GM12801 (cell line): ENCODE results near the gene RPS26.

Experiments
- TF ChIP-seq, protein P1 (sequence below): IDR thresholded peaks from one replicate; pipeline ENCODE4 v1.5.1; 2011; ENCODE audit warnings: control low read depth; ENCODE audit not compliant: insufficient read length; ENCODE audit errors: extremely low read depth

The RPS26 gene

DNA sequence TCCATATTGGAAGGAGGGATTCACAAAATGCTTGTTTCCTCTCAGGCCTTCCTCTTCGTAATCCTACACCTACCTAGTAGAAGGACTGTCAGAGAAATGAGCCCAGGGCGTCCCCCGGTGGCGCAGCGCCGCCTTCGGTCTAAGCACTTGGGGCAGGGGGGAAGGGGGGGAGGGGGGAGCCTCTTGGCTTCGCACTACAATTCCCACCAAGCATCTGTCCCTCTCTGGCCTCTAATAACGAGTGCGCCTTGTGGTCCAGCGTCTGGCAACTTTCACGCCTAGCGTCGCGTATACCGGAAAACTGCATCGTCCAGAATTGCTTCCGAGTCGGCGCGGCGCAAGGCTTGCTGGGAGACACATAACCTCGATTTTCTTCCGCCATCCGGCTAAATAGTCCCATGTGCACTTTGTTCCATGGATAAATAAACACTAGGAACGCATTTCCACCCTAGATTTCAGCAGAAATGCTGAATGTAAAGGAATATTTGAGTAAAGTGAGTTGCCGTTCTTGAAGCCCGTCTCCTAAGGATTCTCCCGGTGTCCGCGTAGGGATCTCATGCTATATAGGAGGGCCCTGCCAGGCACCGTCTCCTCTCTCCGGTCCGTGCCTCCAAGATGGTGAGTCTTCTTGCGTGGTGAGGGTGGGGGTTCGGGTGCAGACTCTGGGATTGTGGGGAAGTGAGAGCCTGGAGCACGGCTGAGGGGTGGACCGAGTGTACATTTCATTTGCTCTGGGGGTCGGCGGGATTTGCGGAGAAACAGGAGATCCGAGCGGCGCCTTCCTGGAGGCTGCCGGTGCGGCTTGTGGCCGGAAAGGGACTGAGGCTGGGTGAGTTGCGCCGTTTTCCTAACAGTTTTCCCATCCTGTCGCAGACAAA, at the start of gene RPS26:
Gene RPS26, plus strand, starts transcription at position 367 of the 878 bp plus-strand sequence. Its CDS starts 249 bp downstream, at position 616.
- TF ChIP-seq, protein P1, sequence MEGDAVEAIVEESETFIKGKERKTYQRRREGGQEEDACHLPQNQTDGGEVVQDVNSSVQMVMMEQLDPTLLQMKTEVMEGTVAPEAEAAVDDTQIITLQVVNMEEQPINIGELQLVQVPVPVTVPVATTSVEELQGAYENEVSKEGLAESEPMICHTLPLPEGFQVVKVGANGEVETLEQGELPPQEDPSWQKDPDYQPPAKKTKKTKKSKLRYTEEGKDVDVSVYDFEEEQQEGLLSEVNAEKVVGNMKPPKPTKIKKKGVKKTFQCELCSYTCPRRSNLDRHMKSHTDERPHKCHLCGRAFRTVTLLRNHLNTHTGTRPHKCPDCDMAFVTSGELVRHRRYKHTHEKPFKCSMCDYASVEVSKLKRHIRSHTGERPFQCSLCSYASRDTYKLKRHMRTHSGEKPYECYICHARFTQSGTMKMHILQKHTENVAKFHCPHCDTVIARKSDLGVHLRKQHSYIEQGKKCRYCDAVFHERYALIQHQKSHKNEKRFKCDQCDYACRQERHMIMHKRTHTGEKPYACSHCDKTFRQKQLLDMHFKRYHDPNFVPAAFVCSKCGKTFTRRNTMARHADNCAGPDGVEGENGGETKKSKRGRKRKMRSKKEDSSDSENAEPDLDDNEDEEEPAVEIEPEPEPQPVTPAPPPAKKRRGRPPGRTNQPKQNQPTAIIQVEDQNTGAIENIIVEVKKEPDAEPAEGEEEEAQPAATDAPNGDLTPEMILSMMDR = no peak

DNA sequence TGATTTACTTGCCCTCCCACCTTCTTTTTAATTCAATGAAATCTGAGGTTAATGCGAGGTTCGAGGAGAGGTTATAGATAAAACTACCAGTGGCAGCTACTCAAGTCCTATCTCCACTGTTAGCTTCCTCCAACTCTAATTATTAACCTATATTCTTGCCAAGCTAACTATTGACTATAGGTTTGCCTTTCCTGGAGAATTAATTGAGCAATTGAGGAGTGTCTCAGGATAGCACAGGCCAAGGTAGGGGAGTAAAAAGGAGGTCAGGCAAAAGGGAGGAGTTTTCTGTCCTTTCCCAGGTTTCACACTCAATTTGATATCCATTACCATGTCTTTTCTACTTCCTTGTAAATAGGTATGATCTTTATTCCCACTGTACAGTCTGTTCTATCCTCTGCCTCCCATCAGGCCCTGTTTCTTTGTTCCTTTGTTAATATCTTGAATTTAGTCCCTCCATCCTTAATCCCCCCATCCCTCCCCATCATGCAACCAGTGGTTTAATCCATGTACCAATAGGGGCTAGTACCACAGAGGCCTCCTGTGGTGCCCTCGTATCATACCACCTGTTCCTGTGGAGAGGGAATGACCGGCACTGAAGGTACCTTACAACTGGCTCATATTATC, 48.4 kb upstream of the RPS26 start:
- TF ChIP-seq, protein P1 = no peak

DNA sequence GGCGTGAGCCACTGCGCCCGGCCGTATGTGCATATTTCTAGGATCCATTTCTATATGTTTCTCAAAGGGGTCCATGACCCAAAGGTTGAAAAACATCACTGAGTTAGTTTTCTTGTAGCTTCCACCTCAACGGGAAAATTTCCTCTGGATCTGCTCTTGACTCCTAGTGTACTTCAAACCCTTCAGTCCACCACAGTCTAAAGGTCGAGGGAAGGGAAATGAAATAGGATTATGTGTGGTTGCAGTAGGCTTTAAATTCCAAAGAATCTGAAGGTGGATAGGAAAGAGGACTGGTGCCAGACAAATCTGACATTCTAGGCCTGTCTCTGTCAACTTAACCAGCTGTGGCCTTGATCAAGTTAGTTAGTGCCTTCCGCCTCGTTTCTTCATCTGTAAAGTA, 46.4 kb upstream of the RPS26 start:
- TF ChIP-seq, protein P1 = no peak

DNA sequence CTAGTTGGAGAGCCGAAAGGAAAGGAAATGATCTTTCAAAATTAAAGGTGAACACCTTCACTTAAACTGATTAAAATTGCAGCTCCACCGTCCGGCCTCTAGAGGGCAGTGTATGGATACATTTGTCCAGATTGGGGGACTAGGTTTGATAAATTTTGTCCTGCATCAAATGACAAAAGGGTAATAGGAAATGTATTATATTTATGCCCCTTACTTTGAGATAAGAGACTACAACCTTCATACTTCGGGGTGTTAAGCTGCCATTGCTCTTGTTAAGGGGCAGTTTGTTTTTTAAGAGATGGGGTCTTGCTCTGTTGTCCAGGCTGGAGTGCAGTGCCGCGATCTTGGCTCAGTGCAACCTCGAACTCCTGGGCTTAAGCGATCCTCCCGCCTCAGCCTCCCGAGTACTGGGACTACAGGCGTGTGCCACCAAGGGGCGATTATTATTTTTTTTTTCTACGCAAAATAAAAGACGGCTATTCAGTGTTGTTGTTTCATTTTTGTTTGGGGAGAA, 45.5 kb upstream of the RPS26 start:
- TF ChIP-seq, protein P1 = no peak

DNA sequence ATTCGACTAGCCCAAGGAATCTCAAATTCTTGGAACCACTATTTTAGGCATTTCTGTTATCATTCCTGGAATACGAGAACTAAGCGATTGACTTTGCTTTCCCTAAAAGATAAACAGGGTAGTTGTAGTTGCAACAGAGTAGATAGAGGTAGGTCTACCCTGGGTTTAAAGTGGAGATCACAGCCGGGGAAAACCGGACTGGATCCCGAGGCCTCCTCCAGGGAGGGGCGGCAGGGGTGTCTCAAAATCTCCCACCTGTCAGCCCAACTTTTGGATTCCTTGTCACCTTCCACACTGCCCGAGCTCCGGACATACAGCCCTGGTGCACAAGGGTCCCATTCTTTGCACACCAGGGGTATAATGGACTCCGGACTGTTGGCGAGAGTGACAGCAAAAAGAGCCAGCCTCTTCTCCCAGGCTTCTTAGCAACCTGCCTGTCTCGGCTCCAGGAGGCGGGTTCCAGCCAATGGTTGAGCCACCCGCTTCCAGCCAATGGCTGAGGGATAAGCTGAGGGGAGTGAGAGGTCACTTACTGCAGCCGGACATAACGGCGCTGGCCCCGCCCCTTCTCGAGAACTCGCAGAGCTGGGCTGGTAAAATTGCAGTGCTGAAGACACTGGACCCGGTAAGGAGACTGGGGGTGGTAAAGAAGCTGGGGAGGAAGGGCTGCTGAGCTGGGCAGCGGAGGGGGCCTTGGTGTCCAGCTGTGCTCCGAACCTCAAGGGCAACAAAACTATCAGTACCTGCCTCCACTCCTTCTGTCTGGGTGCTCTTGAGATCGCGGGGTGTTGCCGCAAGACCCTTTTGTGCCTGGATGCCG, 44.8 kb upstream of the RPS26 start, which contains the start of gene SUOX:
Gene SUOX, plus strand, starts transcription at position 562 of the 820 bp plus-strand sequence. CDS start 4,946 bp downstream, outside the sequence.
- TF ChIP-seq, protein P1 = no peak

DNA sequence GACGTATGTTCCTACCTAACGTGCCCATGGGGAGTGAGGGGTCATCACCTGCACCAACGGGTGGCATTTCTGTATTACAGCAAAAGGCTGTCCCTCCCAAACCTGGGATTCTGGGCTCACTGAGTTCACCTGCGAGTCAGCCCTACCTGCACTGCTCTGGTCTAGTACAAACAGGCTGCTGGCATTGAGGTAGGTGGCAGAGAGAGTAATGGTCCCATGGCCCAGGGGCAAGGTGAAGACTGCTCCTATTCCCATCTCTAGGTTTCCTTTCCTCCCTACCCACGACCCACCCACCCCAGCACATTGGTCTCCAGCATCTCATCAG, 44.2 kb upstream of the RPS26 start:
- TF ChIP-seq, protein P1 = no peak
